Uterus (tissue), 4 donors: ENCODE results near the gene PANK4. TPM values are rescaled to one million over a fixed set of nuclear protein-coding genes. Genes with fewer than 3 reads are reported as not detected.

Experiments
- DNase-seq, 2 donors: peaks; one replicate each; pipeline ENCODE4 v3.0.0-alpha.2; 2019 to 2020
- H3K27ac ChIP-seq, 2 donors: fragments of 200-600 bp; sonication (generic); 1 replicate in 1 of 2; 2 replicates in 1 of 2; pipeline ENCODE4 v1.5.1; 2016 to 2018
- H3K27me3 ChIP-seq, 2 donors: fragments of 200-600 bp; sonication (generic); one replicate each; pipeline ENCODE4 v1.5.1; 2018 to 2019; ENCODE audit warnings: control low read depth in 1 of 2
- H3K36me3 ChIP-seq, 2 donors: fragments of 200-600 bp; sonication (generic); one replicate each; pipeline ENCODE4 v1.5.1; 2019; ENCODE audit warnings: control low read depth in 1 of 2
- H3K4me1 ChIP-seq, 2 donors: fragments of 200-600 bp; sonication (generic); one replicate each; pipeline ENCODE4 v1.5.1; 2018 to 2019; ENCODE audit warnings: control low read depth in 1 of 2
- H3K4me3 ChIP-seq, 2 donors: fragments of 200-600 bp; sonication (generic); 1 replicate in 1 of 2; 2 replicates in 1 of 2; pipeline ENCODE4 v1.5.1; 2018 to 2019; ENCODE audit warnings: mild to moderate bottlenecking in 1 of 2
- H3K9me3 ChIP-seq, 2 donors: fragments of 200-600 bp; sonication (generic); one replicate each; pipeline ENCODE4 v1.5.1; 2019; ENCODE audit warnings: control low read depth in 1 of 2
- CTCF ChIP-seq, 4 experiments: fragments of 200-600 bp in 2 of 4; fragments of 450-650 bp in 2 of 4; sonication (generic) in 2 of 4; IDR thresholded peaks; one replicate each; pipeline ENCODE4 v1.5.1; 2016 to 2019; ENCODE audit warnings: antibody characterized with exemption in 4 of 4, mild to moderate bottlenecking in 2 of 4, moderate library complexity in 1 of 4
- POLR2A ChIP-seq, 2 donors: fragments of 450-650 bp; IDR thresholded peaks; one replicate each; pipeline ENCODE4 v1.6.1; 2016; ENCODE audit warnings: antibody characterized with exemption in 2 of 2, mild to moderate bottlenecking in 1 of 2, moderate library complexity in 1 of 2
- intact Hi-C: fragments of 100-400 bp; cut with DNase I; formaldehyde crosslinking; loops from one replicate; pipeline ENCODE4 v1.15.1; 2023; ENCODE audit warnings: low total_unique reads
- total RNA-seq, 4 donors: library from RNA; depleted of rRNA in 3 of 4; stranded (reverse); fragments of >200 nt in 3 of 4; gene quantifications; one replicate each; pipeline versions ENCODE4 v1.1.0 to v1.2.4, GENCODE V29; 2014 to 2023
- donor health status: DM: yes; HTN: yes; CAD: no.

PANK4 gene
- total RNA-seq, 4 donors from 2014 or later = 29.2 to 43.9 (median 33.6) TPM

GRCh38 chr1:2557482-2558400 is 31.3 kb upstream of the PANK4 start:
- TF ChIP-seq POLR2A (IDR thresholded peaks at IDR 0.05) (no peak), CTCF (IDR thresholded peaks at IDR 0.05) (no peak)
- DNase-seq = no peak
- Histone ChIP-seq H3K36me3 (no peaks in the 10 kb centered on the region), H3K4me1 (peaks cover 0 to 7% of the 10 kb centered on the region in 2 donors), H3K4me3 (peak overlapping the region; percentile 58 to 82), H3K9me3 (no peaks in the 10 kb centered on the region), H3K27me3 (no peaks in the 10 kb centered on the region), H3K27ac (peak overlapping the region; percentile 88 to 90)
- intact Hi-C loops = no loop called here

GRCh38 chr1:2556678-2557481 is 30.5 kb upstream of the PANK4 start:
- Histone ChIP-seq H3K36me3 (no peaks in the 10 kb centered on the region), H3K4me1 (peaks cover 0 to 7% of the 10 kb centered on the region in 2 donors), H3K9me3 (no peaks in the 10 kb centered on the region), H3K27me3 (no peaks in the 10 kb centered on the region), H3K27ac (peak overlapping the region; percentile 88 to 90), H3K4me3 (peak overlapping the region; percentile 58 to 82)
- DNase-seq = peak in 1 of 2 donors; percentile 36
- no peak for TF ChIP-seq CTCF (IDR thresholded peaks at IDR 0.05)
- TF ChIP-seq POLR2A (IDR thresholded peaks at IDR 0.05) = no peak
- intact Hi-C loops = no loop called here

- H3K9me3 ChIP-seq = no peaks in the 10 kb centered on the region
- no peaks in the 10 kb centered on the region for H3K36me3 ChIP-seq
- H3K27ac ChIP-seq = peak within 1 kb of the TSS; percentile 88 to 90
- DNase-seq = peak; percentile 52 to 61
- intact Hi-C loops = no loop called here
- TF ChIP-seq CTCF (IDR thresholded peaks at IDR 0.05) (no peak), POLR2A (IDR thresholded peaks at IDR 0.05) (no peak)
- H3K27me3 ChIP-seq = no peaks in the 10 kb centered on the region
- peaks cover 0 to 7% of the 10 kb centered on the region in 2 donors for H3K4me1 ChIP-seq
- H3K4me3 ChIP-seq = peak within 1 kb of the TSS; percentile 58 to 82
These were observed 29.9 kb upstream of the PANK4 start, which contains the start of gene TNFRSF14 for GRCh38 chr1:2556277-2556677. Gene TNFRSF14, plus strand, starts transcription at chr1:2556371. Its CDS starts 294 bp downstream, at chr1:2556665.

GRCh38 chr1:2555634-2556276 is 29.4 kb upstream of the PANK4 start:
- Histone ChIP-seq H3K4me1 (peaks cover 0 to 7% of the 10 kb centered on the region in 2 donors), H3K36me3 (no peaks in the 10 kb centered on the region), H3K27ac (peak overlapping the region; percentile 88 to 90), H3K9me3 (no peaks in the 10 kb centered on the region), H3K4me3 (peak overlapping the region; percentile 58 to 82), H3K27me3 (no peaks in the 10 kb centered on the region)
- peak in 1 of 4 experiments; percentile 11 for TF ChIP-seq CTCF (IDR thresholded peaks at IDR 0.05)
- peak; percentile 72 to 73 for TF ChIP-seq POLR2A (IDR thresholded peaks at IDR 0.05)
- intact Hi-C loops = no loop called here
- DNase-seq = peak; percentile 83 to 85
